Transverse colon (tissue), 4 donors: Measurements from ENCODE around the gene TRAPPC2L.

Source experiments
- POLR2A ChIP-seq: fragments of 450-650 bp; IDR thresholded peaks from one replicate; pipeline ENCODE4 v1.6.1; 2016; ENCODE audit warnings: antibody characterized with exemption, mild to moderate bottlenecking, moderate library complexity
- POLR2AphosphoS5 ChIP-seq, 3 donors: sonication (generic); formaldehyde crosslinking; IDR thresholded peaks; one replicate each; pipeline ENCODE4 v1.6.1; 2016; ENCODE audit warnings: antibody characterized with exemption in 3 of 3
- TF ChIP-seq, protein P1 (sequence below), 5 experiments: fragments of 200-600 bp in 3 of 5; fragments of 450-650 bp in 2 of 5; sonication (generic) in 3 of 5; IDR thresholded peaks; 1 replicate in 2 of 5; 2 replicates in 3 of 5; pipeline ENCODE4 v1.5.1; 2016 to 2017; ENCODE audit warnings: antibody characterized with exemption in 5 of 5, inconsistent platforms in 3 of 5, mild to moderate bottlenecking in 2 of 5, moderate library complexity in 1 of 5

DNA sequence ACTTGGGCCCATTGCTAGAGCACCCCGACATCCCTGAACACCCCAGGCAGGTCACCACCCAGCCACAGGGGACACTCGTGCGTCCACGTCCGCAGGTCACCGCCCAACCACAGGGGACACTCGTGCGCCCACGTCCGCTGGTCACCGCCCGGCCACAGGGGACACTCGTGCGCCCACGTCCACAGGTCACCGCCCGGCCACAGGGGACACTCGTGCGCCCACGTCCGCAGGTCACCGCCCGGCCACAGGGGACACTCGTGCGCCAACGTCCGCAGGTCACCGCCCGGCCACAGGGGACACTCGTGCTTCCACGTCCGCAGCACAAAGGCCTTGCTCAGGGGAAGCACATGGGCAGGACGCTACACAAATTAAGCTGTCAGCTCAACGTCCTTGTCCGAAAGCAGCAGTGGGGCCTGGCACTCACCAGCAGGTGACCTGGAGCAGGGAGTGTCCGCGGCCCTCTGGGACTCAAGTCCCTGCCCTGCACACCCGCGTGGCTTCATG lies 17.8 kb upstream of the TRAPPC2L start:
- TF ChIP-seq POLR2A: no peak
- TF ChIP-seq, protein P1, sequence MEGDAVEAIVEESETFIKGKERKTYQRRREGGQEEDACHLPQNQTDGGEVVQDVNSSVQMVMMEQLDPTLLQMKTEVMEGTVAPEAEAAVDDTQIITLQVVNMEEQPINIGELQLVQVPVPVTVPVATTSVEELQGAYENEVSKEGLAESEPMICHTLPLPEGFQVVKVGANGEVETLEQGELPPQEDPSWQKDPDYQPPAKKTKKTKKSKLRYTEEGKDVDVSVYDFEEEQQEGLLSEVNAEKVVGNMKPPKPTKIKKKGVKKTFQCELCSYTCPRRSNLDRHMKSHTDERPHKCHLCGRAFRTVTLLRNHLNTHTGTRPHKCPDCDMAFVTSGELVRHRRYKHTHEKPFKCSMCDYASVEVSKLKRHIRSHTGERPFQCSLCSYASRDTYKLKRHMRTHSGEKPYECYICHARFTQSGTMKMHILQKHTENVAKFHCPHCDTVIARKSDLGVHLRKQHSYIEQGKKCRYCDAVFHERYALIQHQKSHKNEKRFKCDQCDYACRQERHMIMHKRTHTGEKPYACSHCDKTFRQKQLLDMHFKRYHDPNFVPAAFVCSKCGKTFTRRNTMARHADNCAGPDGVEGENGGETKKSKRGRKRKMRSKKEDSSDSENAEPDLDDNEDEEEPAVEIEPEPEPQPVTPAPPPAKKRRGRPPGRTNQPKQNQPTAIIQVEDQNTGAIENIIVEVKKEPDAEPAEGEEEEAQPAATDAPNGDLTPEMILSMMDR (IDR thresholded peaks at IDR 0.05): no peak
- no peak for TF ChIP-seq POLR2AphosphoS5 (IDR thresholded peaks at IDR 0.05)
